GM20431 (cell line): ENCODE data around the gene MAT2B.

Experiments
- in situ Hi-C: fragments of 300-500 bp; cut with MseI, MboI; formaldehyde crosslinking; loops from one replicate; pipeline ENCODE4 v1.15.0; 2020; ENCODE audit warnings: low sequenced_read_pairs; ENCODE audit not compliant: unreplicated experiment

Gene MAT2B

GRCh38 chr5:163544836-163545235 lies 39.4 kb downstream of the MAT2B start:
- in situ Hi-C loops: no loop called here

GRCh38 chr5:163548649-163549048 lies 43.2 kb downstream of the MAT2B start:
- in situ Hi-C loops: no loop called here

- in situ Hi-C loops: loop anchor here (25.0 kb wide), 1 partner anchor 961 kb away; no protein-coding TSS in a partner anchor
These were observed 45.7 kb downstream of the MAT2B start for GRCh38 chr5:163551156-163551555.

- in situ Hi-C loops: loop anchor here (25.0 kb wide), 1 partner anchor 960 kb away; no protein-coding TSS in a partner anchor
These were observed 47.1 kb downstream of the MAT2B start for GRCh38 chr5:163552536-163552935.

DNA sequence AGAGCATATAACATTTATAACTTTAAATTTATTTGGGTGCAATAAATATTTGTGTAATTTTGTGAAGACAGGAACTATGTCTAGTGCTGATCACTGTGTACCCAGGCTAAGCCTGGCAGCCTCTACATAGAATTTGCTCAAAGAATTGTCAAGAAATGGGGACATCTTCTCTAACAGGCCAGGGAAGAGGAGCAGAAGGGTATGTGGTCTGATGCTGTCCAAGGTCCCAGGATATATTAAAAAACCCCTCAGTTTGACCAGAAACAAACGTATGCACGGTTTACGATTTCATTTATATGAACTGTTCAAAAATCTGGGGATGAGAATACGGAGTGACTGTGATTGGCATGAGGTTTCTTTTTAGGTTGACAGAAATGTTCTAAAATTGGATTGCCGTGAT lies 55.9 kb downstream of the MAT2B start:
- in situ Hi-C loops: loop anchor here (25.0 kb wide), 1 partner anchor 951 kb away; no protein-coding TSS in a partner anchor

DNA sequence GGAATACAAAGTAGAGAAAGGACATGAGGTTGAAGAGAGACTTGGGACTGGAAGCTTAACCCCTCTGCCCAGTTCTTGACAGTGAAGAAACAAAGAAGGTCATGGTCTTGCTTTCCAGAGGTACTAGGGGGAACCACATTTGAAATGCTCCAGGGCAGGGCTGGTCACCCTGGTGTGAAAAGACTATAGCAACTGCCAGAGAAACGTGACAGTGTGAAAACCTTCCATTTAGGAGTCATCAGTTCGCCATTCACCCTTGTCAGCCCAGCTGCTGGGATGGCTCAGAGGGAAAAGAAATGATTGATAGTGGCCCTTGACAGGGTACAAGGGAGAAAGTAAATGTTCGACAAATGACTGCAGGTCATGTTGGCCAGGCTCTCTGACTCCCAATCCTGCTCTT lies 56.7 kb downstream of the MAT2B start:
- in situ Hi-C loops: loop anchor here (25.0 kb wide), 1 partner anchor 950 kb away; no protein-coding TSS in a partner anchor

- in situ Hi-C loops: loop anchor here (25.0 kb wide), 1 partner anchor 949 kb away; no protein-coding TSS in a partner anchor
These were observed 57.7 kb downstream of the MAT2B start for GRCh38 chr5:163563112-163563511.

- in situ Hi-C loops: loop anchor here (25.0 kb wide), 1 partner anchor 948 kb away; no protein-coding TSS in a partner anchor
These were observed 58.5 kb downstream of the MAT2B start for GRCh38 chr5:163563880-163564279.

GRCh38 chr5:163564321-163564938 lies 59.0 kb downstream of the MAT2B start:
- in situ Hi-C loops: loop anchor here (25.0 kb wide), 1 partner anchor 948 kb away; no protein-coding TSS in a partner anchor

DNA sequence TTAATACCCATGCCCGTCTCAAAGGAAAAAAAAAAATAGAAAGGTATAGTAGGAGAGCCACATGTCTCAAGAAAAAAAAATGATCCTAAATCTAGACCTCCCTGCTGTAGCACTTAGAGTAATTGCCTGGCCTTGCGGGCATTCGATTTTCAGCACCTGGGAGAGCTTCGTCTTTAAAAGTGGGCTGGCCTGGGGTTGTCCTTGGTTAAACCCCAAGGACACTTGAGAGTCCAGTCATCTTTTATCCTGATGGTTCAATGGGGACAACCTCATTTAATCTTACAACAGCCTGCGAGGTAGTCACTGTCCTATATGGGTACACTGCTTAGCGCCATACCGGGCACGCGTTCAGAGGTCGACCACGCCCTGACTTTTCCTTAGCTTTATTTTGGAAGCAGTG lies 60.1 kb downstream of the MAT2B start:
- in situ Hi-C loops: loop anchor here (25.0 kb wide), 1 partner anchor 947 kb away; no protein-coding TSS in a partner anchor

DNA sequence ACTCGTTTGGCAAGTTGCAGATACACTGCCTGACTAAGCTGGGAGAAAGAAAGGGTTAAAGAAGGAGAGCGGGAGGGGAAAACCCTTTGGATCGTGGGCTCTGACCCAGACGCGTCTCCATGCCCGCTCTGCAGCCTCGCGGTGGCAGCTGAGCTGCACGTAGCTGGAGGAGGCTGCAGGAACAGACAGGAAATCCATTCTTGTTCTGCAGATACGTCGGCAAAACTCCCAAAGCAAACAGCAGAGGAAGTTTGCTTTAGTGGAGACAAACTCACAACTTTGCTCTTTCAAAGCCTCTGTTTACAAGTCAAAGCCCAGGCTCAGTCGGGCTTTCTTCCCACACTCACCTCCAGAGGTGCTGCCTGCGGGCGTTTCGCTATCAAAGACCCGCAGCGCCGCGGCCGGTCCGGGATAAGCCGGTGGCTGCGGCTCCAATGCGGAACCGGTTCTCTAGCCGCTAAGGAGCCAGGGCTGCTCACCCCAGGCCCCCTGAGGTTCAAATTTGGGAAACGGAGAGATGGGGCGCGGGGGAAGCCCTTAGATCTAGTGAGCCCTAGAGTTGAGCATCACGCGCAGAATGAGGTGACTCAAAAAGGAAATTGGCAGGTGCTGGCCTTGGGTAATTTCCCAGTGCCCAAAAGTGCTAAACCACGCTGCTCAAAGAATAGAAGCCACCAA lies 60.7 kb downstream of the MAT2B start:
- in situ Hi-C loops: loop anchor here (25.0 kb wide), 1 partner anchor 946 kb away; no protein-coding TSS in a partner anchor

DNA sequence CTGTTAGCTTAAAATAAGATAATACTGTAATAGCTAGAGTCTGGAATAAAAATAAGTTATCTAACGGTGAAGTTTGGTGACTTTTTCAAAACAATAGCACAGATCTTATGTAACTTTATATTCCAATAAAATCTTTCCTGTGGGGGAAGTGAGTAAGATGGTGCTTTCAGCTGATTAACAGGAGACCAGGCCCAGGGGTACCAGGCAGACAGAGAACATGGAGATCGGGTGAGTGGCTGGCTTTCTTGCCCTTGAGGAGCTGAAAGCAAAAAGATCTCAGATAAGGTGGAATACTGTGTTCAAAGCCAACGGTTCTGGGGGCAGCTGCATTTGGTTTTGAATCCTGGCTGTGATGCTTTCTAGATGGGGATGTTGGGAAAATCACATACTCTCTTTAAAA lies 61.3 kb downstream of the MAT2B start:
- in situ Hi-C loops: loop anchor here (25.0 kb wide), 1 partner anchor 946 kb away; no protein-coding TSS in a partner anchor

DNA sequence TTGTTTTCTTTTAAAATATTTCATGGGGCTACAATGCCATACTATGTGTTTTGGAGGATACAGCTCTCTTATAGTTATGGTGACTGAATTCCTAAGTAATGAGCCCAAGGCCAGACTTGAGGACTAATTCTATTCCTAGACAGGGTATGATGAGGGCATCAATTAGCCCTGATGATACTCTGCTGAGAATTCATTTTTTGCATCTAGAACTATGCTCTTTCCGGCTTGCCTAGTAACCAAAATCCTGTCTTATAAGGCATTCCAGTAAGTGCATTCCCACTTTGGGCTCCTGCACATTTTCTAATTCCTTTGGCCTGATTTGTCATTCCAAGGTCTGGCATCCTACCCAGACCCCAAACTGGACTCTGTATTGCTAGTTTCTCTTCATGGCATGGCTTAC lies 62.4 kb downstream of the MAT2B start:
- in situ Hi-C loops: loop anchor here (25.0 kb wide), 1 partner anchor 944 kb away; no protein-coding TSS in a partner anchor
